GM19438 (cell line): ENCODE results near the gene ARL3.
A peak's percentile ranks its signal among the peaks of the same experiment; 100 is the strongest.

Source experiments
- ATAC-seq: cut with Tn5 transposase; IDR thresholded peaks from one replicate; pipeline ENCODE4 v1.9.1; 2021; ENCODE audit warnings: low read depth; ENCODE audit not compliant: unreplicated experiment

Gene ARL3

GRCh38 chr10:102643336-102644065, 70.7 kb downstream of the ARL3 start:
- no peak for ATAC-seq

- ATAC-seq, result no peak
Observed at GRCh38 chr10:102642736-102643335, 71.4 kb downstream of the ARL3 start.

DNA sequence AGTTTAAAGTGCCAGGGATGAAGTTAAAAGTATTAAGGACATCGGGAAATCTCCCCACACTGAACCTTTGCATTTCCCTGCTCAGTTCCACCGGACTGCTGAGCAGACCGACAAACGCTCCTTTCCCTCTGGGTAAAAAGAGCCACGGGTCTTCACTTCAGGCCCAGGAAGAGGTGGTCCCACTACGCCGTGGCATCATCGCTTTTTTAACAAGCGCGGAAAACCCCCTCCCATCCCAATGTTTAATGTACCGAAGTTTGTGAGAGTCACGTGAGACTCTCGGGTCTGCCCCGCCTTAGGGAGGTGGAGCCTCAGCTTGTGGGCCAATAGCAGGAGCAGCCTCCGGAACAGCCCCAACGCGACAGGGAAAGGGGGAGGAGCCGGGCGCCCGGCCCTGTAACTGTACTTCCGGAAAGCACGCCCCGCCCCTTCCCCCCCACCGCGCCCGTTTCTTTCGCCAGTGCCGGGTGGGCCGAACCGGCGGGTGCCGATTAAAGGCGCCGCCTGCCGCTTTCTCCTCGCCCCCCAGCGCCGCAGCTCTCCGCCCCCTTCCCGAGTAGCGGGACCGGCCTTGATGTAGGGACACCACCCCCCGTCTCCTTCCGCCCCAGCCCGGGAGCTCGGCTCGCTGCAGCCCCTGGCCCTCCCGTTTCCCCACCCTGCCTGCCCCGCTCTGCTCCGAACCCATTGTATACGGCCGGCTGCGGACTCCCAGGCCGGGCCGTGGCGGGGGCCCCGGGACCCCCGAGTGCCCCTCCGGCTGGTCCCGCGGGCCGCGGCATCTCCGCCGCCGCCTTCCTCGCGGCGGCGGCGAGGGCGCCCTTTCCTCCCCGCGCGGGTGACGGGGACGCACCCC, 72.1 kb downstream of the ARL3 start:
- peak; percentile 33 for ATAC-seq

DNA sequence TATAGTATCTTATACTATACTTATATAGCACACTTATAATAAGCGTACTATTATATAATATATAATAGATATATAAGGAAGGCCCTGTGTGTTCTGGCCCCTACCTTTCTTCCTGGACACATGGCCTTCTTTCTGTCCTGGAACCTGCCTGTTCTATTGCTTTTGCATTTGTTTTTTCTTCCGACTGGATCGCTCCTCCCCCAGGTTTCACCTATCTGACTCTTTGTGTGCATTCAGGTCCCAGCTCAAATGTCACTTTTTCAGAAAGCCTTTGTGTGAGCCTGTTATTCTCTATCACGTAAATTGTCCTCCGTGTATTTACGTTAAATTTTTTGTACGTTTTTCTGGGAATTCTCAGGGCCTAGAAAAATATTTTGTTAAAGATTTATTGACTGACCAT, 72.8 kb downstream of the ARL3 start:
- no peak for ATAC-seq

DNA sequence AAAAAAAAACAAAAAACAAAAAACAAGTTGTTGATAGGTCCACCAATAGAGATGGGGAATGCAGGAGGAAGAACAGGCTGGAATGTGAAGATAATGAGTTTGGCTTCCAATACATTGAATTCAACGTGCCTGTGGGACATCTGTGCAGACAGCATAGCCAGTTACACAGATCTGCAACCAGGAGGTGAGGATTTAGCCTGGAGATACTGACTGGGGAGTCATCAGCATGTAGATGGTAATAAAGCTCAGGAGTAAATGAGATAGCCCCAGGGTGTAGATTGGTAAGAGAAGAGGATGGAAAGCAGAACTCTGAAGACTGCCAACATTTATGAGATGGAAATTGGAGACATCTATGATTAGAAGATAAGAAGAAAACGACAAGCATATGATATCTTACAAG, 74.7 kb downstream of the ARL3 start:
- ATAC-seq, result no peak

DNA sequence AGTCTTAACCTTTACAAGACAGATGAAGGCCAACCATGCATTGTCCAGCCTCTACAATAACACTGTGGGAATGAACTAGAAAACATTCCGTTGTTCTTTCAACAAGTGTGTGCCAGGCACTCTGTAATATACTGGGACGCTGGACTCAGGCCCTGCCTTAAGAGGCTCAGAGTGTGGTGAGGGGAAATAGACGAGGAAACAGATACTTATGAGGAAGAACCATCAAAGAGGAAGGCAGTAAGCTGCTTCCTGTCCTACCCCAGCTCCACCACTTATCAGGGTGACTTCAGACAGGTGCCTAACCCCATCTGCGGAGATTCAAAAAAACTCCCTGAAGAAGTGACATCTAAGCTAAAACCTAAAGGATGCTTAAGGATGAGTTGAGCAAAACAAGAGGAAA, 78.8 kb downstream of the ARL3 start:
- ATAC-seq, result no peak

GRCh38 chr10:102634686-102635085, 79.5 kb downstream of the ARL3 start:
- no peak for ATAC-seq

DNA sequence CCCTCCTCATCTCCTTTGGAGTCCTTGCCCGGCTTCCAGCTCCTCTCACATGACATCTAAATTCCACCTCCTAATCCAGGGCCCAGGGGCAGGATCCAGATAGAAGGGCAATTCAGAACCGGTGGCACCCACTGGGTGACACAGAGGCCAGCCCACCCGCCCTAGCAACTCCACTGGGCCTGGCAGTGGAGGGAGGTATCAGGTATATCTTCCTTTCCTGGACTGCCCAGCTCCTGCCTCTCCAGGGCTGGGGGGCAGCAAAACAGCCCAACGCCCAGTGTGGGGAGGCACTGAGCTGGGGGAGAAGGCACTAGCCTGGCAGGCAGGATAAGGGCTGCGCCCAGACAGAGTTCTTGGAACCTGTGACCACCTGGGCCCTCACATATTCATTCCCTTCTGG, 80.3 kb downstream of the ARL3 start:
- no peak for ATAC-seq

DNA sequence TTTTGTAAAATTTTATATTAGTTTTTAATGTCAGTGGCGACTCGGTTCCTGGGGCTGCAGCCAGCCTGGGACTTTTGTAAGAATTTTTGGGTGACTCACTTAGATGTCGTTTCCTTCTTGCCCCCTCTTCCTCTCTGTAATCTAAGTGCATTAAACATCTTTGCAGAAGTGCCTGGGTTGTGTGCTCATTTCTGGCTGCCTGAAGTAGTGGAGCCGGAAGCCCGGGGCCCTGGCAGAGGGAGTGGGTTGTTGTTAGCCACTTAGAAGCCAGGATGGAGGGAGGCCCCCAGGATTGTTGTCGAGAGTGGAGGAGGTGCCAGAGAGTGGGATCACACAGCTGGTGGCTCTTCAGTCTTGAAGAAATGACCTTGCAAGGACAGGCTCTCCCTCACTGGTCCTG, 80.9 kb downstream of the ARL3 start:
- no peak for ATAC-seq

- ATAC-seq, result no peak
Observed at GRCh38 chr10:102632394-102633111, 81.6 kb downstream of the ARL3 start.

- ATAC-seq, result no peak
Observed at GRCh38 chr10:102631525-102632393, 82.4 kb downstream of the ARL3 start.

GRCh38 chr10:102630663-102631062, 83.5 kb downstream of the ARL3 start:
- ATAC-seq, result no peak

DNA sequence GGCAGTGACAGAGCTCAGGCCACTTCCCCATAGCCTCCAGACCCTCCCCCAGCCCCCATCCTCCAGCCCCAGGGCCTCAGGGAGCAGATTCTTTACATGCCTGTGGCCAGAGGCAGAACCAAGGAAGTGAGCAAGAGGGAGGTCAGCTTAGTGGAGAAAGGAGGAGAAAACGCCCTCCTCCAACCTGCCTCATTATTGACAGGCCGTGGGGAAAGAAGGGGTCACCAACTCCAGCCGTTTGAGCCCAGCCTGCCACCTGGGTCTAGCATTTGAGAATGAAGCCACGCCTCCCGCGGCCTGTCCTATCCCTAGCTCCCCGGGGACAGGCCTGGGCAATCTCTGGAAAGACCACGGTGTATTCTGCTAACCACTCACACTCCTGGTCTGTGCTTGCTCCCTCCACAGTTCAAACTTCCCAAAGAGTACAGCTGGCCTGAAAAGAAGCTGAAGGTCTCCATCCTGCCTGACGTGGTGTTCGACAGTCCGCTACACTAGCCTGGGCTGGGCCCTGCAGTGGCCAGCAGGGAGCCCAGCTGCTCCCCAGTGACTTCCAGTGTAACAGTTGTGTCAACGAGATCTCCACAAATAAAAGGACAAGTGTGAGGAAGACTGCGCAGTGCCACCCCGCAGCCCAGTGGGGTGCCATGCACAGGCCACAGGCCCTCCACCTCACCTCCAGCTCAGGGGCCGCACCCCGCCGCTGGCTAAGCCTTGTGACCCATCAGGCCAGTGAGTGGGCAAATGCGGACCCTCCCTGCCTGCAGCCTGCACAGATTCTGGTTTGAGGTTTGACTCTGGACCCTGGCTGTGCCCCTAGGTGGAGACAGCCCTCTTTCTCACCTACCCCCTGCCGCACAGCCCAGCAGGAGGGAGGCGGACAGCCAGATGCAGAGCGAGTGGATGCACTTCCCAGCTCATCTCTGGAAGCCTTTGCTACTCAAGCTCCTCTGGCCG, 84.3 kb downstream of the ARL3 start:
- no peak for ATAC-seq

DNA sequence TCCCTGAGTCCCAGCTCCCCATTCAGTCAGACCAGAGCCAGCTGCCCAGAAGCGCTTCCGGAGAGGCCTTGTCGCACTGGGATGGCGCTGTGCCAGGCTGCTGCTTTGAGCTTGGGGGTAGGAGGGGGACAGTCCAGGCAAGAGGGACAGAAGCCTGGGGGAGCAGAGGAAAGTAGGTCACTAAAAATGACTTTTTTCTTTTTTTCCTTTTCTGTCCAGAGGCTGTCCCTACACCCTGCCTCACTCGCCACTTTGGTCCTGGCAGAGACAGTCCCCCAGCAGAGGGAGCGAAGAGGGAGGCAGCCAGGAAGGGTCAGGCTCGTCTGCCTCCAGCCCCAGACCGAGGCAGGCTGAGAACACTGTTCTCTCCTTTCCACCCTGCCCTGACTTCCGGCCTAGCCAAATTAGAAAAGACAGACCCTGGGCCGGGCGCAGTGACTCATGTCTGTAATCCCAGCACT, 85.7 kb downstream of the ARL3 start:
- no peak for ATAC-seq

GRCh38 chr10:102627736-102628293, 86.4 kb downstream of the ARL3 start:
- no peak for ATAC-seq

DNA sequence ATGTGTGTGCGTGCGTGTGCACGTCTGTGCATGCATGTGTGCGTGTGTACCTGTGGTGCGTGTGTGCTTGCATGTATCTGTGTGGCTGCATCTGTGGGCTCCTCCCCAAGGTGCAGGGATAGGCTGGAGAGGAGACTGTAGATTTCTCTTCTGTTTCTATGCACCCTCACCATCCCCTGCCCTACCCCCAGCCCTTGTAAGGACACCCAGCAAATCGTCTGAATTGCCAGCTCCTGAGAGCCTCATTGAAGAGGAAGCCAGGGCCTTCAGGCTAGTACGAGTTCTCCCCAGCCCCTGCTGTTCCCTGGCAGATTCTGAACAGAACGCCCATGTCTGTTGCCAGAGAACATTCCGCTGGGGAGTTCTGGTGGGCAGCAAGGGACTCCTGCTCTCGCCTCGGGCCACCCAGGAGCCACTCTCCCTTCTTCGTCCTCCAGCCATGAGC, 86.9 kb downstream of the ARL3 start:
- ATAC-seq, result no peak

GRCh38 chr10:102626026-102626685, 88.0 kb downstream of the ARL3 start:
- no peak for ATAC-seq
